GM18508 (cell line): ENCODE data around the gene C1orf74.
"Not testable (repeated sequence)": the region's sequence is repeated elsewhere in the genome, so short reads cannot be mapped to it uniquely, and the experiment has no call there.

Experiments used
- ATAC-seq: cut with Tn5 transposase; IDR thresholded peaks from one replicate; pipeline ENCODE4 v1.9.1; 2021; ENCODE audit warnings: moderate number of reproducible peaks; ENCODE audit not compliant: insufficient read depth, unreplicated experiment

The C1orf74 gene

GRCh38 chr1:209805875-209806760, 21.8 kb upstream of the C1orf74 start, which contains the start of gene IRF6:
IRF6 (minus strand) TSS chr1:209806142; CDS start chr1:209801413, 4,729 bp downstream.
- no peak for ATAC-seq

- ATAC-seq, result no peak
These were observed 21.0 kb upstream of the C1orf74 start for GRCh38 chr1:209805341-209805781.

- no peak for ATAC-seq
These were observed 19.2 kb upstream of the C1orf74 start for GRCh38 chr1:209803568-209803967.

GRCh38 chr1:209802780-209803152, 18.4 kb upstream of the C1orf74 start:
- ATAC-seq, result no peak

- ATAC-seq, result no peak
These were observed 17.9 kb upstream of the C1orf74 start for GRCh38 chr1:209802117-209802779.

- no peak for ATAC-seq
These were observed 16.9 kb upstream of the C1orf74 start for GRCh38 chr1:209800984-209801834.

- ATAC-seq, result no peak
These were observed 13.8 kb upstream of the C1orf74 start for GRCh38 chr1:209797978-209798639.

- not testable (repeated sequence) for ATAC-seq
These were observed 9.4 kb upstream of the C1orf74 start for GRCh38 chr1:209793711-209794110.

- ATAC-seq, result no peak
These were observed 7.6 kb upstream of the C1orf74 start for GRCh38 chr1:209791920-209792319.

- ATAC-seq, result no peak
These were observed 6.2 kb upstream of the C1orf74 start for GRCh38 chr1:209790286-209791193.

GRCh38 chr1:209789245-209789644, 4.9 kb upstream of the C1orf74 start:
- ATAC-seq, result no peak

GRCh38 chr1:209787551-209787950, 3.2 kb upstream of the C1orf74 start:
- ATAC-seq, result no peak

- no peak for ATAC-seq
These were observed 1.8 kb upstream of the C1orf74 start for GRCh38 chr1:209786146-209786545.

GRCh38 chr1:209785592-209785991, 1.2 kb upstream of the C1orf74 start:
- no peak for ATAC-seq

GRCh38 chr1:209783386-209783785, 973 bp downstream of the C1orf74 start:
- no peak for ATAC-seq

GRCh38 chr1:209780268-209780667, 4.1 kb downstream of the C1orf74 start:
- ATAC-seq, result no peak

GRCh38 chr1:209778102-209778501, 6.3 kb downstream of the C1orf74 start:
- no peak for ATAC-seq

GRCh38 chr1:209777587-209777986, 6.8 kb downstream of the C1orf74 start:
- ATAC-seq, result no peak

GRCh38 chr1:209775678-209776077, 8.7 kb downstream of the C1orf74 start:
- no peak for ATAC-seq
